M059J (cell line): ENCODE data around the gene ELF5. TPM values are rescaled to one million over a fixed set of nuclear protein-coding genes. Genes with fewer than 3 reads are reported as not detected.
A peak's percentile ranks its signal among the peaks of the same experiment; 100 is the strongest.

ENCODE experiments used
- DNase-seq: peaks from one replicate; pipeline ENCODE4 v3.0.0-alpha.2; 2012; ENCODE audit warnings: low read depth
- total RNA-seq: library from RNA; depleted of rRNA; stranded (reverse); fragments of >200 nt; shearing (Covaris generic); gene quantifications from 2 replicates; pipeline ENCODE4 v1.2.3, GENCODE V29; 2014

Gene ELF5
- total RNA-seq, 1 experiment from 2014 or later: 0.79 TPM

DNA sequence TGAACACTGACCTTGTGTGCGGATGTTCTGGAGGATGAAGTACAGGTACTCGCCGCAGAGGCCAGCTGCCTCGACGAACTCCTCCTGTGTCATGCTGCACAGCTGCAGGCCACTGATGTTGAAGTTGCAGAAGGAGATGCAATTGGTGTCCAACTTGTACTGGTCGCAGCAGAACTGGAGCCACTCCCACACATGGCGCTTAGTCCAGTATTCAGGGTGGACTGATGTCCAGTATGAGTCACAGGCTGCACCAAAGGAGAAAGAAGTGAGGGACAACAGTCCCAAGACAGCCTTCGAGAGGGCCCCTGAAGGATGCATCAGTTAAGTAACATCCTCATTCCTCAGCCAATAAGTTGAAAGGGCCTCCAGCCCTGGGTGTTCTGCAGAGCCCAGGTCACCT is 20.1 kb downstream of the ELF5 start:
- DNase-seq: peak; percentile 56

GRCh38 chr11:34492806-34493414 is 20.7 kb downstream of the ELF5 start:
- DNase-seq: peak; percentile 74

DNA sequence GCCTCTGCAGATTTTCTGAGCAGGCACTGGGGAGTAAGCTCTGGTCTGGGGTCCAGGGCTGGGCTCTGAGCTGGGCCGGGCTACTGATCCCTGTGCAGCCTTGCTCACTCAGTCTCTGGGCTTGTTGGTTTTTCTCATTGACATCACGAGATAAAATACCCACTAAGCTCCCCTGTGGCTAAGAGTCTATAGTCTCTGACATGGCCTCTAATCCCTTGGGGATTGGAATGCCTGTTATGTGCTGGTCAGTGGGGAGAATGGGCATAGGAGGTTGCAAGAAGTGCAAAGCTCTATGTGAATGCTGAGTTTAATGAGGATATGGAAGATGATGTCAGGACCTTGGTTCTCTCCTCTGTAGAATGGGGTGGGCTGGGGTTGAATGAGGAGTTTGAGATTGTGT is 23.3 kb downstream of the ELF5 start:
- DNase-seq: no peak

DNA sequence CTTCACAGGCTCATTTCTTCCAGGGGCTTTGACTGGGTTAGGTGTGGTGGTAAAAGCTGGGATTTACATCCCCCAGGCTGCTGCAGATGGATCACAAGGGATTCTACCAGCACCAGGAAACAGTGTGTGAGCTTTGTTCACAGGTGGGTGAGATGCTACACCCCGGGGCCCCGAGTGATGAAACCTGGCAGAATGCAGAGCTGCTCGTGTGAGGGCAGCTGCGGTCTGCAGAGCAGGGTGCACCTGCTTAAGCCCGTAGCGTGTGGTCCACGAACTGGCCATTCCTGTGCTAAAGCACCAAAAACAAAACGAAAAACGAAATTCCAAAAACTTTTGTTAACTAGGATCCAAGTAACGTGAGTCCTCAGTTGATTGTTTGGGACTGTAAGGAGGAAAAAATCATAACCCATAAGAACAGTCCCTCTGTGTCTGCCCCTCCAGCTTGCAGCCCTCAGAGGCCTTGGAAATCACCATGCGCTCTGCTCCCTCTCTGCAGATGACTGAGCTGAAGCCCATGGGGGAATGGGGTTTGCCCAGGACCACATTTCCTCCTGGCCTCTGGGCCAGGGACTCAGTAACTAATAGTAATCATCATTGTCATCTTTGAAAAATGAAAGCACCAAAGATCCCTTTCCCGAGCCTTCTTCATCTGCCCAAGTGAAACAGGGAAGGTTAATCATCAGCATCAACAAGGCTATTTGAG is 24.6 kb downstream of the ELF5 start:
- no peak for DNase-seq

DNA sequence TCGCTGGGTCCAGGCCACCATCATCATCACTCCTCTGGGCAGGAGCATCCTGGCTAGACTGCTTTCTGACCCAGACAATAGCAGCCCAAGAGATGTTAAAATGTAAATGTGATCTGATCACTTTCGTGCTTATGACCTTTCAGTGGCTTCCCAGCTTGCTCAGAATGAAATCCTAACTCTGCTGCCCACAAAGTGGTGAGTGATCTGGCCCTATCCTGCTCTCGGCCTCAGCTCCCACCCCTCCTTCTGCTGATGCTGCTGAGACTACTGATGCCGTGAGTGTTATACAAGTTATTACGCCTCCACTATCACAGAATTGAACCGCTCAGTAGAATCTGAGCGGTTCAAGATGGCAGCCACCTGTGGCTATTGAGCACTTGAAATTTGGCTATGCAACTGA is 26.2 kb downstream of the ELF5 start:
- DNase-seq: no peak

DNA sequence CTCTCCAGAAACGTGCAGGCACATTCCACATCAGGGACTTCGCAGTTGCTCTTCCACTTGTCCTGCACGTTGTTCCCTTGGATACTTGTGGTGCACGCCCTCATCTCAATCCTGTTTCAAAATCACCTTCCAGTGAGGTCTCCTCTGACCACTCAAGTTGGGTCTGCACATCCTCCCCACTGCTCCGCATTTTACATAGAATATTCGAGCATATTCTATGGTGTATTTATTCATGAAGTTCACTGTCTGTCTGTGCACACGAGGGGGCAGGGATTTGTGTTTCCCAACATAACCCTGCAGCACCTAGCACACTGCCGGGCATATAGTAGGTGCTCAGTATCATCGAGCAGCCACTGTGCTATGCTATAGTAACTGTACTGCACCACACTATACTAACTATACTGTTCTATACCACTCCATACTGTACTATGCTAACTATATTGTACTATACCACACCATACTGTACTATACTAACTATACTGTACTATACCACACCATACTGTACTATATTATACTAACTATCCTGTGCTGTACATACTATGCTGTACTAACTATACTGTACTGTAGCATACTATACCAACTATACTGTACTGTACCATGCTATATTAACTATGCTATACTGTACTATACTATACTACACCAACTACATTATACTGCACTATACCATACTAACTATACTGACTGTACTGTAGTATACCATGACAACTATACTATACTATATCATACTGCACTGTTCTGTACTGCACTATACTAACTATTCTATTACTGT is 30.3 kb downstream of the ELF5 start:
- no peak for DNase-seq

- DNase-seq: no peak
These were observed 32.3 kb downstream of the ELF5 start for GRCh38 chr11:34481307-34481706.

- DNase-seq: peak; percentile 50
These were observed 33.3 kb downstream of the ELF5 start for GRCh38 chr11:34480314-34480713.

- DNase-seq: no peak
These were observed 34.5 kb downstream of the ELF5 start for GRCh38 chr11:34478845-34479663.

DNA sequence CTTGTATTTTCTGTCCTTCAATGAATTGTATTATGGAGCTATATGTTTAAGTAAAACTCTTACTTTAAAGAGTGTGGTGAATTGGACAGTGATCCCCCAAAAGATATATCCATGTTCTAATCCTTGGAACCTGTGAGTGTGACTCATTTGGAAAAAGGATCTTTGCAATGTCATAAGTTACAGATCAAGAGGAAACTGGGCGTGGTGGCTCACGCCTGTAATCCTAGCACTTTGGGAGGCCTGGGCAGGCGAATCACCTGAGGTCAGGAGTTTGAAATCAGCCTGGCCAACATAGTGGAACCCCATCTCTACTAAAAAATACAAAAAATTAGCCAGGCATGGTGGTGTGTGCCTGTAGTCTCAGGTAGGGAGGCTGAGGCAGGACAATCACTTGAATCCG is 36.7 kb downstream of the ELF5 start:
- no peak for DNase-seq

DNA sequence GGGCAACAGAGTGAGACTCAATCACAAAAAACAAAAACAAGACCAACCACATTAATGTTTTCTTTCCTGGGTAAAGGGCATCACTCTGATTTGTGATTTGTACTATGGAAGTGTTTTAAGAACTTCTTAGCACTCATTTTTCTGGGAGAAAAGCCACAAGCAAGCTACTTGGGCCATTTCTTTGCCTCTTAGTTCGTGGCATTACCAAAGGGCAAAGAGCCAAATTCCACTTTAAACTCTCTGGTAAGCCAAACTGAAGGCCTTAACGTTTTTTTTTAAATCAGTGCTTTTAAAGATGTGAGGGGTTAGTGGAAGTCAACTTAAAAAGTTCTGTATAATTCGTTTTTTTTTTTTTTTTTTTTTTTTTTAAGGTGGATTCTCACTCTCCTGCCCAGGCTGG is 37.9 kb downstream of the ELF5 start:
- DNase-seq: peak; percentile 35

- no peak for DNase-seq
These were observed 39.9 kb downstream of the ELF5 start for GRCh38 chr11:34473603-34474169.

DNA sequence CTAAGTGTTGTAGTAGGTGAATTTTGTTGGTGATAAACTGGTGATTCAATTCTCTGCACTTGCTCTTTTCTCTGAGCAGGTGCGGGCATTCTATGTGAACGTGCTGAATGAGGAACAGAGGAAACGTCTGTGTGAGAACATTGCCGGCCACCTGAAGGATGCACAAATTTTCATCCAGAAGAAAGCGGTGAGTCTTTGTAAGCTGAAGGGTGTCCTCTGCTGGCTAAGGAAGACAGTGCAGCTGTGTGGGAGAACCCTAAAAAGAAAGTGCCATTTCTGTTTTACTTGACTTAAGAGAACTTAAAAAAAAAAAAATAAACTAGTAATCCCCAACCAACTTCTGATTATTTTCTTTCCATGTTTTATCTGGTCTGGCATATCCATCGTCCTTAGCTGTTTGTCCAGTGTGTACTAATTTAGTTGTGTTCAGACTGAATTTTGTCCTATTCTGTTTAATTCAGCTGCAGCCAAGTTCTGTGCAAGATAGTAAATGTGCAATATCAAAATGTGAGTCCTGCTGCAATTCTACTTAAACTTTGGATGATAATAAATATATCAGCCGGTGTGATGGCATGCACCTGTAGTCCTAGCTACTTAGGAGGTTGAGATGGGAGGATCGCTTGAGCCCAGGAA is 45.3 kb downstream of the ELF5 start:
- peak; percentile 43 for DNase-seq

GRCh38 chr11:34466802-34467488 is 46.6 kb downstream of the ELF5 start:
- DNase-seq: no peak

- DNase-seq: no peak
These were observed 49.0 kb downstream of the ELF5 start for GRCh38 chr11:34464591-34465051.

DNA sequence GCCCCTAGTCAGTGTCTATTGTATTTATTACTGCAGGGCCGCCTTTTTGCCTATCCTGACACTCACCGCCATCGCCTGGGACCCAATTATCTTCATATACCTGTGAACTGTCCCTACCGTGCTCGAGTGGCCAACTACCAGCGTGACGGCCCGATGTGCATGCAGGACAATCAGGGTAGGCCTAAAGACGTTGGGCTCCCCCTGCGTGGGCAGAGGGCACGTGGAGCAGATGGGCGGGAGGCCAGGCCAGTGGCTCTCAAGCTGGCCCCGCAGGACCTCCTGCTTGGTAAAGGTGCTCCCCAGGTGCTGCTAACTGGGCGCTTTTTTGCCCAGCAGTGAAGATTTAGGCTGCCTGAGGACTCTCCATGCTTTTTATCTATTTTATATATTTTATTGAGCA is 52.4 kb downstream of the ELF5 start:
- DNase-seq: no peak

- DNase-seq: no peak
These were observed 53.3 kb downstream of the ELF5 start for GRCh38 chr11:34460278-34460677.

DNA sequence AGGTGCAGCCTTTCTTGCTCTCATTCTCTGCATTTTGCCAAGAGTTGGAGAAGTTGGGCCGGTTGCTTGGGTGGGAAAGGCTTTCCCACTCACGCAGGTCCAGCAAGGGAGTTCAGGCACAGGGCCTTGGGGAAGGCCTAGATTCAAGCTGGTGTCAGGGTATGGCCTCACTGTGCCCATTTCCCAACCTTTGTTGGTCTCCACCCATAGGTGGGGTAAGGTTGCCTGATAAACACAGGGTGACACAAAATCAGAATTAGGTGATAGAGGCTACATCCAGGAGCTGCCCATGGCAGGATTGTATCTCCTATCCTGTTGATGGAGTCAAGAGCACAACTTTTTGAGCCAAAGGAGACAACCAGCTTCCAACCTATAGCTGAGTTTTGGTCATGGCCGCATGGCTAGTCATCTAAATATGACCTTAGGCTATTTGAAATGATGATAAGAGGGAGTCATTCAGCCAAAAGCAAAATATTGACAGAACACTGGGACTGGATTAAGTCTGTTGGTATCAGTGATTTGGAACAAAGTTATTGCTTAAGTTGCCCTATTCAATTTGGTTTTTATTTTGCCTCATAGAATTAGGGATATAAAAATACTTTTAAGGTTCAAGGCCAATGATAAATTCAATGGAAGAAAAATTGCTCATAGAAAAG is 54.0 kb downstream of the ELF5 start:
- DNase-seq: no peak

GRCh38 chr11:34458525-34458924 is 55.1 kb downstream of the ELF5 start:
- DNase-seq: no peak

DNA sequence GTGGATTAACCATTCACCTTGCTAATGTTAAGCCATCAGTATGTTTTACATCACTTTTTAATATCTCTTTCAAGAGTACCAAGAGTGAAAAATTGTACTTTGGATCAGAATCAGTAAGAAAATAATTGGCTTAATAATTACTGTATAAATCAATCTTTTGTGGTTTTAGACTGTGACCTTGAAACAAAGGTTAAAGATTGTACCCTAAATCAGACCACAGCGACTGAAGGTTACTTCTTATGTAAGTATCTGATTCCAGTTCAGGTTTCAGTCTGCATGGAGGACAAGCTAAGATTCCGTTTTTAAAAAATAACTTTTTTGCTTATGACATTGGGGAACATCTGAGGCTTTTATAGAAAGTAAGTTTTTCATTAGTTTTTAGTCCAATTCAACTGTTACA is 56.0 kb downstream of the ELF5 start:
- DNase-seq: no peak
